ENCODE measurements around the gene OR52R1. TPM values are rescaled to one million over a fixed set of nuclear protein-coding genes. Genes with fewer than 3 reads are reported as not detected.
"Not testable (repeated sequence)": the region's sequence is repeated elsewhere in the genome, so short reads cannot be mapped to it uniquely, and the experiment has no call there.

The OR52R1 gene
- total RNA-seq, 1 donor = not detected

DNA sequence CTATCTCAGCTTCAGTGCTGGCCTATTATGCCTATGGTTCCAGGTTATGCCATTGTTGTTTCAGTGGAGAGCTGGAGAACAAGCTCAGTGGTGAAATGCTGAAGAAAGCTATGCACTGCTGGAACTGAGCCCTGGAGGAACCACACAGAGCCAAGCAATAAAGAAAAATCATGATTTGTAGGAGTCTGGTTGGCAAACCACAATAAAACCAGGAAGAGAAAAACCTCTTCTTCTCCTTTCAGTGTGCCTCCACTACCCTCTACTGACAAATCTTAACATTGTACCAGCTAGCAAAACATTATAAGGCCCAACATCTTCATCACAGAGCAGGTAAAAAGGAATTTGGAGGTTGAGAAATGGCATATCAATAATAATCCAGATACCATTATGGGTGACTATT is 22.2 kb upstream of the OR52R1 start:
- peak; percentile 10 for TF ChIP-seq CTCF (IDR thresholded peaks at IDR 0.05; ENCODE audit: insufficient read depth, low read depth, low read length)

DNA sequence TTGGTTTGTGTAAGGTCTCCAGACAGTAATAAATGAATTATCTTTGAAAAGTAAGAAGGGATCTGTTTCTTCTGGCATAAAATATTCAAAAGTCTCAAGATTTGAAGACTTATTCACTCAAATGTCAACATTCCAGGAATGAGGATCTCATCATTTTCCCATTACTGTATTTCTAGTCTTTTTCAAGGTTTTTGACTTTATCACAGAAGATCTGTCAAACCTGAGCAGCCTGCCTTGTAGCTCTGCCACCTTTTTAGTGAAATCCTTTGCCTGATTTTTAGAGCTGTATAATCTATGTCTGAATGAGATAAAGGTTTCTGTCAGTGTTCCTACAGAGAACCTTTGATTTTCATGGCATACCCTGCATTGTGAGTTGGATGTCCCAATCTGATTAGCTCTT is 21.0 kb upstream of the OR52R1 start:
- no peak for DNase-seq (ENCODE audit: low read depth)
- no peak overlapping the region for H3K4me3 ChIP-seq (ENCODE audit: low read depth, low read length)
- no peak for TF ChIP-seq CTCF (IDR thresholded peaks at IDR 0.05; ENCODE audit: insufficient read depth, low read depth, low read length)

More for the DNA sequence above, 22.2 kb upstream of the OR52R1 start:
- peak; percentile 1 for DNase-seq (ENCODE audit: low read depth)
- H3K4me3 ChIP-seq (ENCODE audit: low read depth, low read length) = no peak overlapping the region

- no peak for TF ChIP-seq CTCF (IDR thresholded peaks at IDR 0.05; ENCODE audit: insufficient read depth, low read depth, low read length)
- no peak for DNase-seq (ENCODE audit: low read depth)
- no peak within 1 kb of the TSS for H3K4me3 ChIP-seq (ENCODE audit: low read depth, low read length)
These were observed 16.8 kb upstream of the OR52R1 start, which contains the start of gene OR51F2 for GRCh38 chr11:4821021-4821420. OR51F2 (plus strand) TSS chr11:4821321; CDS start chr11:4821422, 101 bp downstream.

DNA sequence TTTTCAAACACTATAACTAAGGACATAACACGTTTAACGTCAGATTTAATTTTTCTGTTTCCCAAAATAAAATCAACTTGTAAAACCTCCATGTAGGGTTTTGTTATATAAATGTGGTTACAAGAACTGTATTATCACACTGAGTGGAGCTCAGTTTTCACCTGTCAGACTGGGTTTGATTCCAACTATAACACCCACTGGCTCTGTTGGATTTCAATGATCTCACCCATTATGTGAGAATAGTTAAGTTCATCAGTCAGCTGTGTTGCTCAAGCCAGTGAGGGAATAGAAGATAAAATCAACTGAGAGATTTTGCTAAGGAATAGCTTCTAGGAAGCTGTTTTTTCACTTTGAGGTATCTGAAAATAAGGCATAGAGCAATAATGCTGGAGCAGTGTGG is 5.1 kb upstream of the OR52R1 start:
- no peak for TF ChIP-seq CTCF (IDR thresholded peaks at IDR 0.05; ENCODE audit: insufficient read depth, low read depth, low read length)
- no peak overlapping the region for H3K4me3 ChIP-seq (ENCODE audit: low read depth, low read length)
- DNase-seq (ENCODE audit: low read depth) = no peak

GRCh38 chr11:4808476-4808875 is 4.3 kb upstream of the OR52R1 start:
- no peak for TF ChIP-seq CTCF (IDR thresholded peaks at IDR 0.05; ENCODE audit: insufficient read depth, low read depth, low read length)
- no peak for DNase-seq (ENCODE audit: low read depth)

DNA sequence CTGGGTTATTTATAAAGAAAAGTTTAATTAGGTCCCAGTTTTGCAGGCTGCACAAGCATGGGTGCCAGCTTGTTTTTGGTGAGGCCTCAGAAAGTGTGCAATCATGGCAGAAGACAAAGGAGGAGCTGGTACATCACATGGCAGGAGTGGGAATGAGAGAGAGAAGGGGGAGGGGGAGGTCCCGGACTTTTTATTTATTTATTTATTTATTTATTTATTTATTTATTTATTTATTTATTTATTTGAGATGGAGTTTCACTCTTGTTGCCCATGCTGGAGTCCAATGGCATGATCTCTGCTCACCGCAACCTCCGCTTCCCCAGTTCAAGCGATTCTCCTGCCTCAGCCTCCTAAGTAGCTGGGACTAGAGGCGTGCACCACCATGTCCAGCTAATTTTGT is 2.9 kb downstream of the OR52R1 start:
- H3K4me3 ChIP-seq (ENCODE audit: low read depth, low read length); DNase-seq (ENCODE audit: low read depth): not testable (repeated sequence)

More at GRCh38 chr11:4808476-4808875, 4.3 kb upstream of the OR52R1 start:
- no peak overlapping the region for H3K4me3 ChIP-seq (ENCODE audit: low read depth, low read length)

- DNase-seq (ENCODE audit: low read depth) = no peak
- TF ChIP-seq CTCF (IDR thresholded peaks at IDR 0.05; ENCODE audit: insufficient read depth, low read depth, low read length) = no peak
- H3K4me3 ChIP-seq (ENCODE audit: low read depth, low read length) = no peak overlapping the region
These were observed 5.6 kb downstream of the OR52R1 start for GRCh38 chr11:4798427-4799183.
